OCI-M1 (cell line): Measurements from ENCODE around the gene LRP6.
A peak's percentile ranks its signal among the peaks of the same experiment; 100 is the strongest.
"Not testable (repeated sequence)": the region's sequence is repeated elsewhere in the genome, so short reads cannot be mapped to it uniquely, and the experiment has no call there.

Experiments used
- DNase-seq: peaks from one replicate; lab custom pipeline; 2025; lab: John Stamatoyannopoulos, UW

LRP6 gene

GRCh38 chr12:12265571-12266388 lies 1.1 kb downstream of the LRP6 start:
- peak; percentile 41 for DNase-seq

- DNase-seq: no peak
Measured at GRCh38 chr12:12265035-12265434, 1.8 kb downstream of the LRP6 start.

GRCh38 chr12:12263909-12264308 lies 2.9 kb downstream of the LRP6 start:
- DNase-seq: no peak

GRCh38 chr12:12256291-12256757 lies 10.5 kb downstream of the LRP6 start:
- DNase-seq: not testable (repeated sequence)

GRCh38 chr12:12254553-12254952 lies 12.3 kb downstream of the LRP6 start:
- DNase-seq: no peak

- peak; percentile 14 for DNase-seq
Measured at GRCh38 chr12:12249216-12250050, 17.4 kb downstream of the LRP6 start.

- no peak for DNase-seq
Measured at GRCh38 chr12:12247584-12247983, 19.3 kb downstream of the LRP6 start.

GRCh38 chr12:12244341-12244740 lies 22.5 kb downstream of the LRP6 start:
- DNase-seq: no peak

GRCh38 chr12:12240662-12241340 lies 26.0 kb downstream of the LRP6 start:
- no peak for DNase-seq

- no peak for DNase-seq
Measured at GRCh38 chr12:12239127-12239526, 27.7 kb downstream of the LRP6 start.

GRCh38 chr12:12238605-12239004 lies 28.2 kb downstream of the LRP6 start:
- no peak for DNase-seq

GRCh38 chr12:12236896-12237295 lies 29.9 kb downstream of the LRP6 start:
- DNase-seq: no peak

- no peak for DNase-seq
Measured at GRCh38 chr12:12230275-12230674, 36.6 kb downstream of the LRP6 start.

GRCh38 chr12:12229556-12230092 lies 37.2 kb downstream of the LRP6 start:
- DNase-seq: peak; percentile 34

GRCh38 chr12:12228402-12228801 lies 38.4 kb downstream of the LRP6 start:
- no peak for DNase-seq

GRCh38 chr12:12226187-12226586 lies 40.7 kb downstream of the LRP6 start:
- DNase-seq: no peak

GRCh38 chr12:12224240-12224940 lies 42.5 kb downstream of the LRP6 start:
- peak; percentile 36 for DNase-seq

- no peak for DNase-seq
Measured at GRCh38 chr12:12221560-12221959, 45.3 kb downstream of the LRP6 start.

GRCh38 chr12:12219664-12220063 lies 47.2 kb downstream of the LRP6 start:
- DNase-seq: no peak

GRCh38 chr12:12217018-12217359 lies 49.9 kb downstream of the LRP6 start:
- no peak for DNase-seq

- DNase-seq: peak; percentile 71
Measured at GRCh38 chr12:12216349-12217017, 50.4 kb downstream of the LRP6 start.
